Natural killer cell (primary cell): ENCODE results near the gene AARS1. TPM values are rescaled to one million over a fixed set of nuclear protein-coding genes. Genes with fewer than 3 reads are reported as not detected.

ENCODE experiments used
- ATAC-seq, 3 donors: fragments of 150-1000 bp in 2 of 3; fragments of 200-7000 bp in 1 of 3; cut with Tn5 transposase; 1 replicate in 1 of 3; 2 replicates in 2 of 3; pipeline ENCODE4 v1.10.0; 2021; ENCODE audit warnings: mild to moderate bottlenecking in 2 of 3, moderate library complexity in 2 of 3
- DNase-seq, 2 donors: peaks; one replicate each; pipeline versions ENCODE4 v3.0.0 to v3.0.0-alpha.2; 2013 to 2021; ENCODE audit warnings: mixed read lengths in 1 of 2
- H3K27ac ChIP-seq: one replicate; pipeline ENCODE4 v1.5.1; 2013; ENCODE audit warnings: mild to moderate bottlenecking, low read length
- H3K27me3 ChIP-seq: one replicate; pipeline ENCODE4 v1.6.1; 2013; ENCODE audit warnings: low read length; ENCODE audit not compliant: control insufficient read depth, insufficient read depth
- H3K36me3 ChIP-seq: one replicate; pipeline ENCODE4 v1.6.1; 2013; ENCODE audit warnings: low read length; ENCODE audit not compliant: control insufficient read depth, insufficient read depth
- H3K4me1 ChIP-seq: one replicate; pipeline ENCODE4 v1.6.1; 2013; ENCODE audit warnings: low read length; ENCODE audit not compliant: control insufficient read depth, insufficient read depth
- H3K4me3 ChIP-seq: one replicate; pipeline ENCODE4 v1.5.1; 2013; ENCODE audit warnings: low read length
- H3K9me3 ChIP-seq: one replicate; pipeline ENCODE4 v1.6.1; 2013; ENCODE audit warnings: low read length; ENCODE audit not compliant: control insufficient read depth, insufficient read depth
- H3K27ac Mint-ChIP-seq, 2 donors: one replicate each; pipeline ENCODE4 v1.8.0; 2022; ENCODE audit warnings: mild to moderate bottlenecking in 2 of 2, mixed read lengths in 2 of 2, moderate library complexity in 1 of 2
- H3K27me3 Mint-ChIP-seq, 2 donors: one replicate each; pipeline ENCODE4 v1.8.0; 2022; ENCODE audit warnings: low read depth in 2 of 2, mixed read lengths in 2 of 2
- H3K36me3 Mint-ChIP-seq: one replicate; pipeline ENCODE4 v1.8.0; 2022; ENCODE audit warnings: mixed read lengths
- H3K4me1 Mint-ChIP-seq, 2 donors: one replicate each; pipeline ENCODE4 v1.8.0; 2022; ENCODE audit warnings: mixed read lengths in 2 of 2
- H3K4me3 Mint-ChIP-seq: one replicate; pipeline ENCODE4 v1.8.0; 2022; ENCODE audit warnings: mild to moderate bottlenecking, moderate library complexity, mixed read lengths
- H3K9me3 Mint-ChIP-seq, 2 donors: one replicate each; pipeline ENCODE4 v1.8.0; 2022; ENCODE audit warnings: mixed read lengths in 2 of 2
- CTCF ChIP-seq: fragments of 200-600 bp; IDR thresholded peaks from one replicate; pipeline ENCODE4 v1.8.0; 2022; ENCODE audit warnings: antibody characterized with exemption
- whole genome bisulfite sequencing: methylation state at CpG from one replicate; pipeline ENCODE4 v1.1.7; 2013; ENCODE audit warnings: missing lambda C conversion rate; ENCODE audit not compliant: insufficient coverage; 5-methylcytosine and 5-hydroxymethylcytosine counted together
- intact Hi-C: fragments of 100-400 bp; cut with micrococcal nuclease; formaldehyde crosslinking; loops from one replicate; pipeline ENCODE4 v1.14.2; 2022
- total RNA-seq, 4 donors: library from RNA; stranded (reverse); fragments of 120-200 nt in 1 of 4; gene quantifications; one replicate each; pipeline versions ENCODE4 v1.2.3 to v1.2.4, GENCODE V29; 2013 to 2022

The AARS1 gene
- total RNA-seq, 3 donors from 2014 or later (not counting 1 experiment from before 2014, with no cell fraction given): 19.8 to 29.9 (median 26.1) TPM

DNA sequence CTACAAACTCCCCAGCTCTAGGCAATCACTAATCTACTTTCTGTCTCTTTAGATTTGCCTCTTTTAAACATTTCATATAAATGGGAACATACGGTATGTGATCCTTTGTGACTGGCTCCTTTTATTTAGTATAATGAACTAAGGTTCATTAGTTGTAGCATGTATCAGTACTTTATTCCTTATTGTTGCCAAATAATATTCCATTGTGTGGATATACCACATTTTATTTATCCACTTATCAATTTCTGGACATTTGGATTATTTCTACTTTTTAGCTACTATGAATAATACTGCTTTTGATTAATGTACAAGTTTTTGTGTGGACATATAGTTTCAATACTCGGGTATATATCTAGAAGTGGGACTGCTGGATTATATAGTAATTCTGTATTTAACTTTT, 17.6 kb upstream of the AARS1 start:
- no peak overlapping the region for H3K4me3 ChIP-seq
- ATAC-seq (no peak), DNase-seq (no peak)
- H3K4me1 ChIP-seq: peaks cover 2% of the 10 kb centered on the region
- Mint-ChIP-seq H3K4me1 (peaks cover 19 to 26% of the 10 kb centered on the region in 2 donors), H3K4me3 (no peak overlapping the region), H3K36me3 (no peaks in the 10 kb centered on the region), H3K27me3 (no peaks in the 10 kb centered on the region), H3K27ac (peak overlapping the region; percentile 36 to 48), H3K9me3 (no peaks in the 10 kb centered on the region)
- intact Hi-C loops: no loop called here
- no peak overlapping the region for H3K27ac ChIP-seq
- no peak for TF ChIP-seq CTCF
- no peaks in the 10 kb centered on the region for H3K36me3 ChIP-seq
- no peaks in the 10 kb centered on the region for H3K9me3 ChIP-seq
- H3K27me3 ChIP-seq: no peaks in the 10 kb centered on the region
- WGBS: 100% methylated on average over 1 of the region's 2 CpGs

- H3K36me3 ChIP-seq: no peaks in the 10 kb centered on the region
- TF ChIP-seq CTCF: no peak
- intact Hi-C loops: no loop called here
- H3K4me3 ChIP-seq: no peak overlapping the region
- no peaks in the 10 kb centered on the region for H3K27me3 Mint-ChIP-seq
- H3K4me1 ChIP-seq: peaks cover 9% of the 10 kb centered on the region
- H3K27ac Mint-ChIP-seq: peak overlapping the region; percentile 5 to 59
- no peaks in the 10 kb centered on the region for H3K27me3 ChIP-seq
- peaks cover 13% of the 10 kb centered on the region for H3K36me3 Mint-ChIP-seq
- H3K27ac ChIP-seq: peak overlapping the region; percentile 20
- no peaks in the 10 kb centered on the region for H3K9me3 ChIP-seq
- H3K4me1 Mint-ChIP-seq: peaks cover 37 to 44% of the 10 kb centered on the region in 2 donors
- H3K4me3 Mint-ChIP-seq: no peak overlapping the region
- H3K9me3 Mint-ChIP-seq: peaks cover 0 to 9% of the 10 kb centered on the region in 2 donors
- ATAC-seq (no peak), DNase-seq (no peak)
- 82% methylated on average over 3 of the region's 3 CpGs for WGBS
Observed at GRCh38 chr16:70304892-70305448, 15.7 kb upstream of the AARS1 start.

DNA sequence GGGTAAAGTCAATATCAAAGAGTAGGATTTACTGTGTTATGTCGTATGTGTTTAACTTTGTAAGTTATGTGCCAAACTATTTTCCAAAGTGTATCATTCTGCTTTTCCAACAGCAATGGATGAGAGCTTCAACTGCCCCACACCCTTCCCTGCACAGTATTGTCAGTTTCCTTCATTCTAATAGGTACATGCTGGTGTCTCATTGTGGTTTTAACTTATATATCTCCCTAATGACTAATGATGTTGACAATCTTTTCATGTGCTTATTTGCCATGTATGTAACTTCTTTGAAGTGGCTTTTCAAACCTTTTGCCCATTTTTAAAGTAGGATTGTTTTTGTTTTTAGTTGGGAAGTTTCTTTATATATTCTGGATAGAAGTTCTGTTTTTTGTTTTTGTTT, 13.4 kb upstream of the AARS1 start:
- no CpG with 5 or more reads among the region's 1 CpG for WGBS
- H3K36me3 Mint-ChIP-seq: peaks cover 13% of the 10 kb centered on the region
- Histone ChIP-seq H3K4me3 (no peak overlapping the region), H3K36me3 (no peaks in the 10 kb centered on the region), H3K4me1 (peaks cover 19% of the 10 kb centered on the region), H3K27me3 (no peaks in the 10 kb centered on the region), H3K27ac (no peak overlapping the region), H3K9me3 (no peaks in the 10 kb centered on the region)
- no peak overlapping the region for H3K4me3 Mint-ChIP-seq
- H3K27ac Mint-ChIP-seq: peak overlapping the region in 1 of 2 donors; percentile 93
- H3K27me3 Mint-ChIP-seq: no peaks in the 10 kb centered on the region
- ATAC-seq: no peak
- no peak for DNase-seq
- intact Hi-C loops: no loop called here
- peaks cover 54 to 59% of the 10 kb centered on the region in 2 donors for H3K4me1 Mint-ChIP-seq
- TF ChIP-seq CTCF: no peak
- H3K9me3 Mint-ChIP-seq: peaks cover 0 to 9% of the 10 kb centered on the region in 2 donors

DNA sequence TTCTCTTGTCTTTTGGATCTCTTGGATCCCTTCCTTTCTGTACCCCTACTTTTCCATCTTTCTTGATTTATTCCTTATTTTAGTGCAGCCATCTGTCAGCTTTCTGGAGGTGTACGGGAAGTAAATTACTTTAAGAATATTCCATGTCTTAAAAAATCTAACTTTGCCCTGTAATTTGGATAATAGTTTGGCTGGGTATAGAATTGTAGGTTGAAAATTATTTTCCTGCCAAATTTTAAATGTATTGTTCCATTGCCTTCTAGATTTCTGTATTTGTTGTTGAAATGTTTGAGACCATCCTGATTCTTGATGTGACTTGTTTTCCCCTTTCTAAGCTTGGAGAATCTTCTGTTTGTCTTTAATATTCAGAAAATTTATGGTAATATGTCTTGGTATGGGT, 11.8 kb upstream of the AARS1 start:
- no peaks in the 10 kb centered on the region for H3K9me3 ChIP-seq
- TF ChIP-seq CTCF: no peak
- peaks cover 13% of the 10 kb centered on the region for H3K36me3 Mint-ChIP-seq
- no peaks in the 10 kb centered on the region for H3K27me3 Mint-ChIP-seq
- no peaks in the 10 kb centered on the region for H3K27me3 ChIP-seq
- no peak overlapping the region for H3K27ac ChIP-seq
- H3K27ac Mint-ChIP-seq: peak overlapping the region; percentile 93 to 97
- peaks cover 48 to 51% of the 10 kb centered on the region in 2 donors for H3K4me1 Mint-ChIP-seq
- no peak overlapping the region for H3K4me3 ChIP-seq
- no peaks in the 10 kb centered on the region for H3K36me3 ChIP-seq
- no peak for DNase-seq
- no CpG with 5 or more reads among the region's 1 CpG for WGBS
- peaks cover 0 to 9% of the 10 kb centered on the region in 2 donors for H3K9me3 Mint-ChIP-seq
- peak overlapping the region; percentile 90 for H3K4me3 Mint-ChIP-seq
- H3K4me1 ChIP-seq: peaks cover 17% of the 10 kb centered on the region
- intact Hi-C loops: no loop called here
- ATAC-seq: no peak
